ENCODE measurements around the gene TPSAB1.
A peak's percentile ranks its signal among the peaks of the same experiment; 100 is the strongest.
"Not testable (repeated sequence)": the region's sequence is repeated elsewhere in the genome, so short reads cannot be mapped to it uniquely, and the experiment has no call there.

The TPSAB1 gene

DNA sequence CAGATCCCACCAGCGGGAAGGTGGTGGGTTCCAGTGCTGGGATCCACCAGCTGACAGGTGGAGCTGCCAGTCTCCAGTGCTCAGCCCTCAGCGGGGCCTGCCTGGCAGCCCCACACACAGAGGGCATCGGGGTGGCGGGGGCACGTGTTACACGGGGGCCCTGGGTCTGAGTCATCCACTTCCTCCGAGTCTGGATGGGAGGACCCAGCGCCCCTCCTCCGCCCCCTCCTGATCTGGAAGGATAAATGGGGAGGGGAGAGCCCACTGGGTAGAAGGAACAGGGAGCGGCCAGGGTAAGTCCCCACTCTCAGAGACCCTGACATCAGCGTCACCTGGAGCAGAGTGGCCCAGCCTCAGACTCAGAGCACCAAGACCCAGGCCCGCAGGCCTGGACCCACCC is at the start of gene TPSAB1:
TSS of gene TPSAB1 (plus strand) at position 270 of the 400 bp plus-strand sequence. CDS start 234 bp downstream, outside the sequence.
- DNase-seq, result not testable (repeated sequence)

DNA sequence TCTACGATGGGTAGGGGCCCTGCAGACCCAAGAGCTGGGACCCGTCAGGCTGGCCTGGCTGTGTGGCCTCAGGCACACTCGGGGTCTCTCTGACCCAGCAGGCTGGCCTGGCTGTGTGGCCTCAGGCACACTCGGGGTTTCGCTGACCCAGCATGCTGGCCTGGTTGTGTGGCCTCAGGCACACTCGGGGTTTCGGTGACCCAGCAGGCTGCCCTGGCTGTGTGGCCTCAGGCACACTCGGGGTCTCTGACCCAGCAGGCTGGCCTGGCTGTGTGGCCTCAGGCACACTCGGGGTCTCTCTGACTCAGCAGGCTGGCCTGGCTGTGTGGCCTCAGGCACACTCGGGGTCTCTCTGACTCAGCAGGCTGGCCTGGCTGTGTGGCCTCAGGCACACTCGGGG is 49.7 kb upstream of the TPSAB1 start:
- not testable (repeated sequence) for DNase-seq

GRCh38 chr16:1192384-1193073 is 48.0 kb upstream of the TPSAB1 start:
- peak; percentile 60 for DNase-seq

- peak; percentile 99 for DNase-seq
Measured at GRCh38 chr16:1193143-1193824, 47.2 kb upstream of the TPSAB1 start.

- DNase-seq, result peak; percentile 52
Measured at GRCh38 chr16:1193825-1194581, 46.5 kb upstream of the TPSAB1 start.

DNA sequence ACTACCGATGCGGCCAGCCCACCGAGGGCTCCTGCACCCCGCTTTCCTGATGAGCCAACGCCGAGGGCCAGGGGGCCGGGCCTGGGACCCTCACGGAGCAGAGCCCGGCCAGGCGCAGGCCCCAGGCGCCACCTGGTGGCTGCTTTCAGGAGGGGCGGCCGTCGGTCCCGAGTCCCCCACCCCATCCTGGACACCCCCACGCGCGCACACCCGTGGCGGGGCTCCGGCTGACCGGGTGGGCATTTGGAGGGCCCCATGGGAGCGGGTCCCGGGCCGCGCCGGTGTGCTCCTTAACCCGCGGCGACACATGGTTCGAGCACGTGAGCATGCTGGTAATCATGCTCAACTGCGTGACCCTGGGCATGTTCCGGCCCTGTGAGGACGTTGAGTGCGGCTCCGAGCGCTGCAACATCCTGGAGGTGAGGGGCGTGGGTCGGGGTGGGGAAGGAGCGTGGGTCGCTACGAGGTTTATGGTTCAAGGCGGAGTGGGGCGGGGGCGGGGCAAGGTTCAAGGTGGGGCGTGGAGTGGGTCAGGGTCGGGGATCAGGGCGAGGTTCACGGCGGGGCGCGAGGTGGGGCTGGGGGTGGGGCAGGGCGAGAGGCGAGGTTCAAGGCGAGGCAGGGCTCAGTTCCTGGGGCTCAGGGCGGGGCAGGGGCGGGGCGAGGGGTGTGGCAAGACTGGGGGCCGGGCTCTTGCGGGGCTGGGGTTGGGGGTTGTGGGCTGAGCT is 45.7 kb upstream of the TPSAB1 start:
- peak; percentile 38 for DNase-seq

DNA sequence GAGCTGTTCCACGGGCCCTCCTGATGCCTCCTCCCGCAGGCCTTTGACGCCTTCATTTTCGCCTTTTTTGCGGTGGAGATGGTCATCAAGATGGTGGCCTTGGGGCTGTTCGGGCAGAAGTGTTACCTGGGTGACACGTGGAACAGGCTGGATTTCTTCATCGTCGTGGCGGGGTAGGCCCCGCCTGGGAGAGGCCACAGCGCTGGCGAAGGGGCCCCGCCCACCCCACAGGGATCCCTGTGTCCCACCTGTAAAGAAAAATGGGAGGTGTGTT is 45.2 kb upstream of the TPSAB1 start:
- DNase-seq, result no peak

DNA sequence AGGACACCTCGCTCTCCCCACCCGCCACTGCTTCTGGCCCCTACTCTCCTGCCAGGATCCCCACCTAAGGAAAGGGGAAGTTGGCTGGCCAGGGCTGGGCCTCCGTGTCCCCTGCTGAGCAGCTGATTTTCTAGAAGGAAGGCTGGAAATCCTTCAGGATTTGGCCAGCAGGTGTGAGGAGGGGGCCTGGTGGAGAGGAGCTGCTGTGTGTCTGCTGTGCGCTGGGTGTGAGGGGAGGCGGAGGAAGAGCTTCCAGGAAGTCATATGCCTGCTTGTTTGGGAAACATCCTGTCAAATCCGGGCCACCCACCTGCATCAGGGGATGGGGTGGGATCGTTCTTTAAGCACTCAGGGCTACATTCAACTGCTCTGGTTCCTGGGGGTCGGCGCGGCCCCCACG is 44.0 kb upstream of the TPSAB1 start:
- DNase-seq, result peak; percentile 59

- peak; percentile 97 for DNase-seq
Measured at GRCh38 chr16:1197237-1197866, 43.2 kb upstream of the TPSAB1 start.

DNA sequence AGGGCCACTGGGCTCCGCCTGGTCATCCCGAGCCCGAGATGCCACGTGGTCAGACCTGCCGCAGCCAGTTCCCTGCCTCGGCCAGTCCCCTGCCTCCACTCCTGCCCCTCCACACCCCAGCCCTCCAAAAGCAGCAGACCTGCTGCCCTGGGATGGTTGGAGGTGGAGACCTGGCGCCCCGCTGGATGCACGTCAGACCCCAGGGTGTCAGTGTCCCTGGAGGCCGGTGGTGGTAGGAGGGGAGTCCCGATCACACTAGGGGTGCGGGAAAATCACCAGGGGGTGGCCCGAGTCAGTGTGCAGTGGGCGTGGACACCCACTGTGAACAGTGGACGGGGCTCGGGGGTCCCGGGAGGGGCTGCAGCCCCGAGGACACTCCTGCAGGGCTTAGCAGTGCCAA is 42.3 kb upstream of the TPSAB1 start:
- no peak for DNase-seq

GRCh38 chr16:1198671-1199346 is 41.7 kb upstream of the TPSAB1 start:
- peak; percentile 22 for DNase-seq

- DNase-seq, result no peak
Measured at GRCh38 chr16:1199347-1200013, 41.0 kb upstream of the TPSAB1 start.

GRCh38 chr16:1200014-1200627 is 40.4 kb upstream of the TPSAB1 start:
- DNase-seq, result no peak

GRCh38 chr16:1201444-1201843 is 39.1 kb upstream of the TPSAB1 start:
- no peak for DNase-seq

DNA sequence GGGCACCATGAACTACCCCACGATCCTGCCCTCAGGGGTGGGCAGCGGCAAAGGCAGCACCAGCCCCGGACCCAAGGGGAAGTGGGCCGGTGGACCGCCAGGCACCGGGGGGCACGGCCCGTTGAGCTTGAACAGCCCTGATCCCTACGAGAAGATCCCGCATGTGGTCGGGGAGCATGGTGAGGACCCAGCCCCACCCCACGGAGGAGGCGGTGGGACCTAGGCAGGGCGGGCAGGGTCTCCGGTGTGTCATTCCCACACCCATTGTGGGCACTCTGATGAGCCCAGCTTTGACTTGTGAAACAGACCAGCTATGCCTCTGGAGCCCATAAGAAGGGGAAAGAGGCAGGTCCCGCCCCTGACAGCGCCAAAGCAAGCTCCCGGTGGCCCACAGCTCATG is 38.2 kb upstream of the TPSAB1 start:
- DNase-seq, result no peak

DNA sequence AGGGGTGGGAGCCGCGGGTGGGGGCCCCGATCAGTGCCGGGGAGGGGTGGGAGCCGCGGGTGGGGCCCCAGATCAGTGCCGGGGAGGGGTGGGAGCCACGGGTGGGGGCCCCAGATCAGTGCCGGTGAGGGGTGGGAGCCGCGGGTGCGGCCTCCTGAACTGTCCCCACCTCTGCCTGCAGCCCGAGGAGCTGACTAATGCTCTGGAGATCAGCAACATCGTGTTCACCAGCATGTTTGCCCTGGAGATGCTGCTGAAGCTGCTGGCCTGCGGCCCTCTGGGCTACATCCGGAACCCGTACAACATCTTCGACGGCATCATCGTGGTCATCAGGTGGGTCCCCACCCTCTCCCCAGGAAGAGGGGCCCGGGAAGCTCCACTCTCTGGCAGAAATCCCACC is 35.6 kb upstream of the TPSAB1 start:
- no peak for DNase-seq

DNA sequence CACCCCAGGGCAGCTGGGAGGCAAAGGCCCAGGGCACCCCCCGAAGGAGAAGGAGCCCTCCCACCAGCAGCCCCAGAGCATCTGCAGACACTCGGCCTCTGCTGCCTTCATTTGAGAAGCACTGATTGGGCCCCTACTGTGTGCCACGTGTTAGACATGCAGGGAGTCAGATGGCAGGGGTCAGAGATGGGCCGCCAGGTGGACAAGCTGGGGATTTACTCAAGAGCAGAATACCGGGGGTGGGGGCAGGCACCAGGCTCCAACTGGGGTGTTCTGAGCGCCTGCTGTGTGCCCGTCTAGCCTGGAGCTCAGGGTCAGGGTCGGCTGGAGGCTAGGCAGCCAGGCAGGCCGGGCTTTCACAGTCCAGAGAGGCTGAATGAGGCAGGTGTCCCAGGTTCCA is 34.2 kb upstream of the TPSAB1 start:
- peak; percentile 65 for DNase-seq

- DNase-seq, result no peak
Measured at GRCh38 chr16:1206786-1207185, 33.7 kb upstream of the TPSAB1 start.

GRCh38 chr16:1208239-1208830 is 32.2 kb upstream of the TPSAB1 start:
- no peak for DNase-seq

DNA sequence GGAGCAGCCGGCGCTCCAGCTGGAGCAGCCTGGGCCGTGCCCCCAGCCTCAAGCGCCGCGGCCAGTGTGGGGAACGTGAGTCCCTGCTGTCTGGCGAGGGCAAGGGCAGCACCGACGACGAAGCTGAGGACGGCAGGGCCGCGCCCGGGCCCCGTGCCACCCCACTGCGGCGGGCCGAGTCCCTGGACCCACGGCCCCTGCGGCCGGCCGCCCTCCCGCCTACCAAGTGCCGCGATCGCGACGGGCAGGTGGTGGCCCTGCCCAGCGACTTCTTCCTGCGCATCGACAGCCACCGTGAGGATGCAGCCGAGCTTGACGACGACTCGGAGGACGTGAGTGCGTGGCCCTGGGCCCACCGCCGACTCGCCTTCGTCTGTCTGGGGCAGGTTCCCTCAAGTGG is 31.4 kb upstream of the TPSAB1 start:
- no peak for DNase-seq

GRCh38 chr16:1210461-1210860 is 30.0 kb upstream of the TPSAB1 start:
- no peak for DNase-seq
